Activated naive CD4-positive, alpha-beta T cell treated with Interleukin-2 at 50 U/mL for 16 hours (primary cell): Measurements from ENCODE around the gene NGDN.
"Not testable (repeated sequence)": the region's sequence is repeated elsewhere in the genome, so short reads cannot be mapped to it uniquely, and the experiment has no call there.

Experiments
- DNase-seq: peaks from one replicate; pipeline ENCODE4 v3.0.0-alpha.2; 2020

Gene NGDN, protein sequence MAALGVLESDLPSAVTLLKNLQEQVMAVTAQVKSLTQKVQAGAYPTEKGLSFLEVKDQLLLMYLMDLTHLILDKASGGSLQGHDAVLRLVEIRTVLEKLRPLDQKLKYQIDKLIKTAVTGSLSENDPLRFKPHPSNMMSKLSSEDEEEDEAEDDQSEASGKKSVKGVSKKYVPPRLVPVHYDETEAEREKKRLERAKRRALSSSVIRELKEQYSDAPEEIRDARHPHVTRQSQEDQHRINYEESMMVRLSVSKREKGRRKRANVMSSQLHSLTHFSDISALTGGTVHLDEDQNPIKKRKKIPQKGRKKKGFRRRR

DNA sequence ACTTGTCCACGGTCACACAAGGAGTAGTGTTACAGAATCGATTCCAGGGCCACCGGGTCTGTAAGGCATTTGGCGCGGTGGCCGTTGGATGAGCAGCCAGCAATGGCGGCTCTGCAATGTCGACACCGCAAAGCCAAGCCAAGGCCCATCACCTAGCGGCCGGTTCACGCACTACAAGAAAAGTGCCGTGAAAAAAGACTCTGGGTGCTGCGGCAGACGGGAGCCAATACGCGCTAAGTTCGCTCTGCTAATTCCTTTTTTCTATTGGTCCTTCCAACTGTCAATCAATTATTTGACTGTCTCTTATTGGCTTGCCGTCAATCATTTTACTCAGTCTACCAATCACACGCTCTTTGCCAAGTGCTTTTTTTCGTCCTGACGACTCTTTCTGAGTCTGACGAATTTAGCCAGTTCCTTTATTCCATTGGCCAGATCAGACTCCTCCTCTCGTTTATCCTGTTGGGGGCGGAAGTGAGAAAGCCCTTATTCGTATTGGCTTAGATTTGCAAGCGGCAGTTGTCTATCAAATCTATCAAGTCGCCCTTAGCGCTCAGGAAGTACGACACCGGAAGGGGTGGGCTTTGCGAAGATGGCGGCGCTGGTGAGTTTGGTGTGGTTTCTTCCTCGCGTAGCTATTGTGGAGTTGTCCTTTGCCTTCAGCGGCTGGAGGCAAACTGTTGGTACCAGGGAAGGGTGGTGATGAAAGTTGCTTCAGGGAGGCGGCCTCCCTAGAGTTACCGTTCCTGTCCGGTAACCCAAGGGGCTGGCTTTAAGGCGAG, at the start of gene NGDN:
TSS of gene NGDN (plus strand) at position 577 of the 779 bp plus-strand sequence. CDS start at position 590, 13 bp downstream.
- peak; percentile 93 for DNase-seq

DNA sequence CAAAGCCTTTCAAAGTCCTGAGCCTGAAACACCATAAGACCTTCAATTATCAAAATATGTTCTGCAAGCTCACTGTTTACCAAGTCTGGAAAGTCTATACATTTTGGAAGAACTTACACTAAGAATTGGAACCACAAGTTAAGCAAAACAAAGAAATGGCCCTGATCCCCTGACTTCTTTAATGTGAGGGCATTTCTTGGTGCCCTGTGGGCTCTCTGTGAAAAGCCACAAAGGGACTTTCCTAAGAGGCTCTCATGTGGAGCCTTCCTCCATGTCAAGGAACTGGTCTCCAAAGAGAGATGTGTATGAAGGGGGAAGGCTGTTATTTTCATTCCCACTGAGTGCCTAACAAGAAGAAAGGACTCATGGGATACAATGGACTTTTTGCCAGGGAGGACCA, 47.9 kb upstream of the NGDN start:
- DNase-seq, result no peak

DNA sequence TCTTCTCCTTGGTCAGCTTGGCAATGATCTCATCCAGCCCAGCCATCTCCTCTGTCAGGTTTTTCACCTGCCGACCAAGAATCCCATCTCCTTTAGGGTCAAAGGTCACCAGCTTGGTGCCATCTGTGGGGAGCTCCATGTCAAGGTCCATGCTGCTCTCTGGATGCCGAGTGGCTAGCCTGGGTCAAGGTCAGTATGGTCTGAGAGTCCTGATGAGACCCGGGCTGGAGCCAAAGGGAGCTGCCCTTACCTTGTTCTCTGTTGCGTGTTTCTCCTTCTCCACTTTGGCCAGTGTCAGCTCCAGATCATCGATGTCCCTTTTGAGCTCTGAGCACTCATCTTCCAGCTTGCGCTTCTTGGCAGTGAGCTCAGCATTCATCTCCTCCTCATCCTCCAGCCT, 45.8 kb upstream of the NGDN start:
- no peak for DNase-seq

DNA sequence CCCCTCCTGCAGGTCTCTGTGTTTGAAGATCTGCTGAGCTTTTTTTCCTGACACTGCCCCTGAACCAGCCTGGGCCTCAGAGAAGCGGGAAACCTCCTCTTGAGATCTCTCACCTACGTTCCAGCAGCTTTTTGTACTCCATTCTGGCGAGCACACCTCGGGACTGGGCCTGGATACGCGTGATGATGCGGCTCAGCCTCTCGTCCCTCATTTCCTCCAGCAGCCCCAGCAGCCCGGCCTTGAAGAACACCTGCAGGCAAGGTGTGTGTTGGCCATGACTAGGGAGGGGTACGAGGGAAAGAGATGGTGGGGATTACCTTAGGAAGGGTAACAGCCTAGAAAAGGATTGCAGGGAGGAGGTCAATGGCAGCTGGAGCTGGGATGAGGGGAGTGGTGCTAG, 44.3 kb upstream of the NGDN start:
- no peak for DNase-seq

DNA sequence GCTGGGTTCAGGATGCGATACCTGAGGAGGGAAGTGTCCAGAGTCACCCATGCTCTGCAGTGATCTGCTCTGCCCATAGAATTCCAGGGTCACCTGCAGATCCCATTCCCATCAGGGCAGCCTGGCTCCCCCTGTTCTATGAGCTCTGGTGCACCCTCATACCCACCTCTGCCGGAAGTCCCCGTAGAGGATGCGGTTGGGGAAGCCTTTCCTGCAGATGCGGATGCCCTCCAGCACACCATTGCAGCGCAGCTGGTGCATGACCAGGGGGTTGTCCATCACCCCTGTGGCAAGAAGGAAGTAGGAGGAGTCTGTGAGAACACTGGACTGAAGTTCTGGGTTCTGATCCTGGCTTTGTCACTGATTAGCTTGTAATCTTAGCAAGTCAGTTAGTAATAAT, 43.7 kb upstream of the NGDN start:
- DNase-seq, result not testable (repeated sequence)

DNA sequence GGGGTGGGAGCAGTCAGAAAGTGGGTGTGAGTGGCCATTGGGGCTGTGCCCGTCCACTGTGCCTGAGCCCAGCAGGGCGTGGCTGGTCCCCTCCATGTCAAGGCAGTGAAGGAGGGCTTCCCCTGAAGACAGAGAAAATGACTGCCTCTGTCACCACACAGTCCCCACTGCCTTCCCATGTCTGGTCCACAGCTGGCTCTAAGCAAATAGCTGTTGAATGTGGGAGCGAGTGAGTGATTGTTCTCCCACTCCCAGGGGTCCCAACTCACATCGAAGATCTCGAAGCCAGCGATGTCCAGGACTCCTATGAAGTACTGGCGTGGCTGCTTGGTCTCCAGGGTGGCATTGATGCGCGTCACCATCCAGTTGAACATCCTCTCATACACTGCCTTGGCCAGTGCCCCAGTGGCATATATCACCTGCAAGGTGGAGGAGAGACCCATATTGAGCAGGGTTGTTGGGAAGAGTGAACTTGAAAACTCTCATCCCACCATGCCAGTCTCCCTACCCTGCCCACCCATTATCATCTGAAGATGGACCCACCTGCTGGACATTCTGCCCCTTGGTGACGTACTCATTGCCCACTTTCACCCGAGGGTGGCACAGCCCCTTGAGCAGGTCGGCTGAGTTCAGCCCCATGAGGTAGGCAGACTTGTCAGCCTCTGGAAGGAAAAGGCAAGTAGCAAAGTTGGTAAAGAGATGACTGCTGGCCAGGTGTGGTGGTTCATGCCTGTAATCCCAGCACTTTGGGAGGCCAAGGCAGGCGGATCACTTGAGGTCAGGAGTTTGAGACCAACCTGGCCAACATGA, 40.6 kb upstream of the NGDN start:
- no peak for DNase-seq

DNA sequence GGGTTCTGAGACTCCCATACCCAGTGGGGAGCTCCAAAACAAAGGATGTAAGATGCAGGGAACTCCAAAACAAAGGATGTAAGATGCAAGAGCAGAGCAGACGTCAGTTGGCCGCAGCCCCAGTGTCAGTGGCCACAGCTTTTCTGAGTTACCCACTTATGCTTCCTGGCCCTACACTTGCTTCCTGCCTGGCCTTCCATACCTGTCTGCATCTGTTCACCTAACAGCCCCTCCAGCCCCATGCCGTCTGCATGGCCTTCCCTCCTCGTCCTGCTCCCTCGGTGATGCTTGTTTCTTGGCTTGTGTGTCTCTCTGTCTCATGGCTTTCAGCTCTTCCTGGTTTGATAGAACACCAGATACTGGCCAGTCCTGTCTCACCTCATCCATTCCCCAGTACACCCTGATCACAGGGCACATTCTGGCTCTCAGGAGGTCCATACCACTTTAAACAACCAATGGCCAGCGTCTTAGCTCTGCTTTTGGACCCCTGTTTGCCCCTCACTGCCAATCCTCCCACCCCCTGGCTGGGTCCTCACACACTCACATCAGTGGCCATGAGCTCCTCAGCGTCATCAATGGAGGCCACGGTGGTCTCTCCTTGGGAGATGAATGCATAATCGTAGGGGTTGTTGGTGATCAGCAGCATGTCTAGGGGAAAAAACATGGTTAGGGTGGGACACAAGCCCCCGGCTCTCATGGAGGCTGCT, 39.3 kb upstream of the NGDN start:
- DNase-seq, result no peak

DNA sequence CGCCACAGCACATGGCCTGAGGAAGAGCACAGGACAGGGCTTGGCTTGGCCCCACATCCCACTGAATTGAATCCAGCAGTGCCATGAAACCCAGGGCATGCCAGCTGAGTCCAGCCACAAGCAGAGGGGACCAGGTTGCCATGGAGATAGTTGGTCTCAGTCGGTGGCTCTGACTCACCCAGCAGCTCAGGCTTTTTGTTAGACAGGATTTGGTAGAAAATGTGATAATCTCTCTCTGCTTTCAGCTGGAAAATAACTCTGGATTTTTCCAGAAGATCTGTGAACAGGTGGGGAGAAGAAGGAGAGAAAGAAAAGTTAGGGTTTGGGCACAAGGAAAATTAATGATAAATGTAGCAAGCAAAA, 38.8 kb upstream of the NGDN start:
- no peak for DNase-seq

DNA sequence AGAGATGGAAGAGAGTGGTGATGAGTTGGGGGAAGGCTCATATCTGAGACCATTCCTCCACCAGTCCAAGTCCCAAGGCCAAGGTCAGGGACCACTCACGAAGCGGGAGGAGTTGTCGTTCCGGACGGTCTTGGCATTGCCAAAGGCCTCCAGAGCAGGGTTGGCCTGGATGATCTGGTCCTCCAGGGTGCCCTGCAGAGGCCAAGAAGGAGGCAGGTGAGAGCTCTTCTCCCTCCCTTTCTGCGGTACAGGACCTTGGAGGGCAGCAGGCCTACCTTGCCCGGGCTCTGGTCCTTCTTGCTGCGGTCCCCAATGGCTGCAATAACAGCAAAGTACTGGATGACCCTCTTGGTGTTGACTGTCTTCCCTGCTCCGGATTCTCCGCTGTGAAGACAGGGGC, 38.0 kb upstream of the NGDN start:
- DNase-seq, result no peak

DNA sequence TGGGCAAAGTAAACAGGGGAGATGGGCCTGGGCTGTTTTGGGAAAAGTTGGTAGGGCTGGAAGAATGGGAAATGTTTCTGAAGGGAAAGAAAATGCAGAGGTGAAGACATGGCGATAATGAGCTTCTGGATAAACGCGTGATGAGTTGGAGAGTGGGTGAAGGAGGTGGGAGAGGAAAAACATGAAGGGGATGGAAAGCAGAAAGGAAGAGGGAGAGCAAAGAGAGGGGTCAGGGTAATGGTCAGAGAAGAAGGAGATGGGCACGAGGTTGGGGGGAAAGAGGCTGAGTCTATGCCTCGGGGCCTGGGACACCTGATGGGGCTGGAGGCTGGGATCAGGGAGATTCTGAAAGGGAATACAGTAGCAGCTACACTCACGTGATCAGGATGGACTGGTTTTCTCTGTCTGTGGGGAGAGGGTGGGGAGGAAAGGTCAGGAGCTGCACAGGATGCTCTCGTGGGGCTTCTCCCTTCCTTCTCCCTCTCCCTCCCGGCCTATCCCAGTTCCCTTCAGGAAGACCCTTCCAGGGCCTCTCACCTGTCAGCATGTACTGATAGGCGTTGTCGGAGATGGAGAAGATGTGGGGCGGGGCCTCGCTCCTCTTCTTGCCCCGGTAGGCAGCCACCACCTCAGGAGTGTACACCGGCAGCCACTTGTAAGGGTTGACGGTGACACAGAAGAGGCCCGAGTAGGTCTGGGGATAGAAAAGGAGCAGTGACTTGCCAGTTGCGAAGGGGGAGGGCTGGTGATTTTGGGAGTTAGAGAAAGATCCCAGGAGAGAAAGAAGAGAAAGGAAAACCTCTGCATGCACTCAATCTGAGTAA, 37.2 kb upstream of the NGDN start:
- DNase-seq, result no peak

DNA sequence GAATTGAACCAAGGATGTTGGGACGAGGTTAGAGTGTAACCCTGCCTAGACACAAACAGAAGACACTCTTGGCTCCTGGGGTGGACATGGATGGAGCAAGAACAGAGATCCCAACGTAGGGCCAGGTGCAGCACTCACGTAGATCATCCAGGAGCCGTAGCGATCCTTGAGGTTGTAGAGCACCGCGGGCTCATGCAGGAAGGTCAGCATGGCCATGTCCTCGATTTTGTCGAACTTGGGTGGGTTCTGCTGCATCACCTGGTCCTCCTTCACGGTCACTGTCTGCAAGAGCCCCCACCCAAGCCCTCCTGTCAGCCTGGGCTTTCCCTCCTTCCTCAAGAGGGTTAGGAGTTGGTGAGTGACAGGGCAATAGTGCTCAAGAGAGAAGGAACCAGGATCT, 36.6 kb upstream of the NGDN start:
- no peak for DNase-seq

DNA sequence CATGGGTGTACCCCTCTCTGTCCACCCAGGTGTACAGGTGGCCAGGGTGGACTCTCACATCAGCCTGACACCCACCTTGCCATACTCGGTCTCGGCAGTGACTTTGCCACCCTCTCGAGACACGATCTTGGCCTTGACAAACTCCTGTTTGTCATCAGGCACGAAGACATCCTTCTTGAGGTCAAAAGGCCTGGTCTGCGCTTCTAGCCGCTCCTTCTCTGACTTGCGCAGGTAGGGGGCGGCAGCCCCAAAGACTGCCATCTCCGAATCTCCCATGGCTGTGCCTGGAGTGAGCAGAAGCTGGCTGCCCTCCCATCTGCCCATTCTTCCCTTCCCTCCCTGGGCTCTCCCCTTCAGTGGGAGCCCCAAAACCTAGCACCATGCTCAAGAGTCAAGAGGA, 36.0 kb upstream of the NGDN start:
- DNase-seq, result no peak

DNA sequence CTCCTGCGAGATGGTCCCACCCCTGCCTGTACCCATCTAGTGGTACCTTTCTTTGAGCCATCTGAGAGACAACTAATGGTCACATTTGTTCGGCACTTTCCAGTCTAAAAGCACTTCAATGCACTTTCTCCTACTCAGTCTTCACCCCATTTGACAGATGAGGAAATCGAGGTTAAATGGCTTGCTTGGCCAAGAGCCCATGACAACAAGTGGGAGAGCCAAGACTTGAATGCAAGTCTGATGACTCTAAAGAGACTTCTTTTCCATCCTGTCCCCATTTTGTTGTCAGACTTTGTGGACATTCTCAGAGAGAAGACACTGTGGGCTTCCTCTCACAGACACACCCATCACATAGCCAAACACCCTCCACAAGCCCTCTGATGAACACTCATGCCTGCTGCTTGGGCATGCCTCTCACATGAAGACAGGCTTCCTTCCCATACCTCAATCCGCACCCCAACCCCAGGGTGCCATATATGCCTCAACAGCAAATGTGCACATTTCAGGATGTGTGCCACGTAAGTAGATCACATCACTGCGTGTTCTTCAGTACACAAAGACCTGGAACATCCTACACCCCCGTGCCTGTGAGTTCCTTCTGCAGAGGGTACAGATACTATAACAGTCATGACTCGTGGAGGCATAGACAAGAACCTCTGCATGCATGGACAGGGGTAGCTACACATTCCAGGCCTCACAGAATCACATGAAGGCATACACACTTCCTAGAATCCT, 34.8 kb upstream of the NGDN start:
- no peak for DNase-seq

DNA sequence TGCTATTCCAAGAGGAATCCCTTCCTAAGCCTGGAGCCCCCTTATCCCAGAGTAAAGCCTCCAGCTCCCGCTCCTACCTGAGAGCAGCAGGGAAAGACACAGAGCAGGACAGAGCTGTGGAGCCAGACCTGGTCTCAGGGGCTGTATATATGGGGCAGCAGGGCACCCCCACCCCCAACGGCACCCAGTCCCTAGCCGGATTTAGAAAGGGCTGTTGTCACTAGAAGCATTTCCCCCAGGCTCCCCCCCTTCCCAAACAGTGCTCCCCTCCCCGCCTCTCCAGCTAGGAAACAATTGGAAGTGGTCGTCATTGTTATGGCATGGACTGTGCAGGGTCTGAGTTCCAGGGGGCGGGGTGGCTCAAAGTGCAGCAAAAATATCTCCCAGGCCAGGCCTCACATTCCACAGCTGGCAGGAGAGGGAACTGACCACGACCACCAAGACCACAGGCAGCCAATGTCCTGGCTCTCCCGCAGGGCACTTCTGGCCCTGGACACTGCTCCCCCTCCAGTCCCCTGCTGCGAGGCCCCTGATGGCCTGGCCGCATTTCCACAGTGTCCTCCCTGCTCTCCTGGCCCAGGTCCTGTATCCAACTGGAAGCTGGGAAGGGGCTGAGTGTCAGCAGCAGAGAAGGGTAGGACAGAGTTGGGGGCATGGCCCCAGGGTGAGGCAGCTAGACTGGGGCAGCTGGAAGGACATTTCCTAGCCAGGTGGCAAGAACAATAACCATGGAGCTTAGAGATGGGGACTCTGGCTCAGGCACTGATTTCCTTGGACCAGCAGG, 33.8 kb upstream of the NGDN start, which contains the start of gene MYH7:
TSS of gene MYH7 (minus strand) at position 118 of the 784 bp plus-strand sequence. CDS start 1,928 bp downstream, outside the sequence.
- no peak for DNase-seq

DNA sequence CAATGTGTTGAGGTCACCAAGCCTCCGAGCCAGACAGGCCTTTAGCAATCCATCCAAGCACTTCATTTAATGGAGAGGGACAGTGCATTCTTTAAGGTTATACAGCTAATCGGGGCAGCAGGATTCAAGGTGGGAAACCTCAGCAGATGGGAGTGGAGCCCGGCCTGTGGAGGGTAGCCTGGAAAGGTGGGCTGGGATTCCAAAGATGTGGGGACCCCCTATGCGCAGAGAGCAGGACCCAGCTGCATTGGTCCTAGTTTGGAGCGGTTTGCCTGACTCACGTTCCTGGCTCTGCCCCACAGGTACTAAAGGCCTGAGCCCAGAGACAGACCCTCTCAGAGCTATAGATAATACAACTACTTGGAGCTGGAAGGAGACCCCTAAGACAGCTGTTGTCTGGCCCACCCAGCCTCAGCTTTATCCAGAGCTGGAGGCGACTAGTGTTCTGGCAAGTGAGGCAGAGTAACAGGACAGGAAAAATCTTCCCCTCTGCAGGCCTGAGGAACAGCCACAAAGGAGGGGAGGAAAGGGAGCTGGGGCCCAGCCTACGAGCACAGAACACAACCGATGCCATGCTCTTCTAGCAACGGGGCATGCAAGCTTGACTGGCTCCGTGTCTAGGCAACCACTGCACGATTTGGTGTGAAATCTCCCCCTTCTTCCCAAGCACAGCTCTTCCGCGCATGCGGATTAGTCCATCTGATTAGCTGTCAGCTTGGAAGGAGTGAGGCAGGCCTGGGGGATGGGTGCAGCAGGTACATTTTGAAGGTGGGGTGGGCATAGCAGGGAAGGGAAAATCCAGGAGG, 33.0 kb upstream of the NGDN start:
- DNase-seq, result no peak

DNA sequence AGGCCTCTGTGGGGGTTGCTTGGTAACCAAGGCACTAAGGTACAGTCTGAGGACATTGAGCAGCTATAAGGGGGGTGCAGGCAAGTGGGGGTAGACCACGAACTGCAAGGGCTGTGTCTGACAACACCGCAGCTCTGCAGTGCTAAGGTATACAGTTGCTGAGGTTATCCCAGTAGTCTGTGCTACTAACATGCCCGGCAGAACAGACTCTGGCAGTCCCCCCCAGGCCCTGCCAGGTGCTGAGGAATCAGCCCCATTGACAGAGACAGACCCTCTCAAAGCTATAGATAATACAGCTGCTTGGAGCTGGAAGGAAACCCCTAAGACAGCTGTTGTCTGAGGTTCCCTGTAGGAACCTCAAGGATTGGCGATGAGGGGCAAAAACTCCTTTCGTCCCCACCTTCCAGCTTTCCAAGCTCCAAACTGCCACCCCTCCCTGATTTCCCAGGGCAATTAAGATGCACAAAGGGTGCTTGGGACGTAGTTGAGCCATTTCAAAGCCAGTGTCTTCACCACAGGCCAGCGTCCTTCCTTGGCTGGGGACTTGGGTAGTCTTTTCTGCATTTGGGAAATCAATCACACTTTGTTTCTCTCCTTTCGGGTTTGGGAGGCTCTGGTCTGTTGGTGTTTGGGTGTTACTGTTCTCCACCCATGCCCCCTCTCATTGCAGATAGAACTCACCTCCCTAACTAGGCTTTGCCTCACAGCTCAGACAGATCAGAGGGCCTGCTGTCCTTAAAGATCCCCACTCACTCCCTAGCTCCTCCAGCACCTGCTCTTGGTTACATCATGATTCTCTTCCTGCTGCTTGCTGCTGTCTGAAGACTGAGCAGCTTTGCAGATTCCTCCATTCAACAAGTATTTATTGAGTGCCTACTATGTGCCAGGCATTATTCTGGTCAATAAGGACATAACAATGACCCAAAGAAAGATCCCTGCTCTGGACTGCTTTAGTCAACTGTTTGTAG, 32.1 kb upstream of the NGDN start:
- no peak for DNase-seq

DNA sequence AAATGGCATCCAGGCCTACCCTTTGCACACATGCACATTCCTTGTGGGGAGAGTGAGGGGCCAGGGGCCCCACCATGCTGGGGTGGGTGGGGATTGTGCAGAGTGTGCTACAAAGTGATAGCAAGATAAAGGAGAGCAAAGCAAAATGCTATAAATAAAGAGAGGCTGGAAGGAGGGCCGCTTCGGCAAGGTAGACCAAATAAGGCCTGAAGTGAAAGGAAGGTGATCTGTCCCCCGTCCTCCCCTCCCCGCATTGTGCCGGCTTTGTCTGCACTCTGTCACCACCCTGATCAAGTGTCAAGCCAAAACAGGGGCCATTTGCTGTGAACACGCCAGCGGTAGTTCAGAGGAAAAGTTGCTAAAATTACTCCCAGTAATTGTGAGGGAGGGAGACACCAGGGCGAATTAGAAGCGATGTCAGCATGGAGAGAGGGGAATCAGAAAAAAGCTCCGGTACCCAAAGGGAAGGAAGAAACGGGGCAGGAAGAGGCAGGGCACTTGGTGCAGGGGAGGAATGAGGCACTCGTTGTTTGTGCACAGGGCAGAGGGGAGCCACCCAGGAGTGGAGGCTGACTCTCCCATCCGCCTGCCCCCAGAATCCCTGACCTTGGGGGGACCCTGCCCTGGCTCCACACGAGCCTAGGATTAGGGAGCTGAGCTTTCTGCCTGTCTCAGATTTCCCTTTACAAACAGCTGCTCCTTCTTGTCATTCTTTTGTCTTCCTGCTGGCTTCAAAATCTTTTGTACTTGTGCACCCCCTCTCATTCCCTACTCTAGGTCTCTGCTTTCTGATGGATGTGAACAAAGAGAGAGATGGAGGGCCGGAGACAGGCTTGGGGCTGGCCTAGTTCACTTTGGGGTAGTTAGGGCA, 31.2 kb upstream of the NGDN start:
- no peak for DNase-seq
